ENCODE data around the gene NUDCD2. TPM values are rescaled to one million over a fixed set of nuclear protein-coding genes. Genes with fewer than 3 reads are reported as not detected.

The NUDCD2 gene
- total RNA-seq, 2 donors from 2014 or later = 8.0 to 8.6 TPM

Small RNA genes within 50 kb of the gene (small RNA-seq; reads per million reads assigned to genes)
- 0 reads per million in 2 donors for gene AC008723.1

Other genes starting within 250 kb of the NUDCD2 start
- gene CCNG1, start 22.5 kb downstream of the NUDCD2 start, total RNA-seq = 100 to 1,000 TPM; 107 to 181 TPM
- gene HMMR, start 530 bp upstream of the NUDCD2 start, total RNA-seq = 1 to 10 TPM; 1.7 to 1.8 TPM
- 10 to 100 TPM; 53.9 to 68.5 TPM for gene MAT2B, start 45.5 kb upstream of the NUDCD2 start, total RNA-seq